Gastrocnemius medialis (tissue), 4 donors: ENCODE measurements around the gene RGS8. TPM values are rescaled to one million over a fixed set of nuclear protein-coding genes. Genes with fewer than 3 reads are reported as not detected.

Experiments
- ATAC-seq, 2 donors: fragments of 150-250 bp; one replicate each; pipeline ENCODE4 v1.9.1; 2016
- DNase-seq, 2 donors: peaks; one replicate each; pipeline ENCODE4 v3.0.0-alpha.2; 2019
- H3K27ac ChIP-seq, 4 donors: fragments of 200-600 bp; sonication (generic); 1 replicate in 1 of 4; 2 replicates in 3 of 4; pipeline ENCODE4 v1.5.1; 2016 to 2018; ENCODE audit warnings: mild to moderate bottlenecking in 2 of 4, moderate library complexity in 1 of 4
- H3K27me3 ChIP-seq, 3 donors: fragments of 200-600 bp; sonication (generic) in 2 of 3; 1 replicate in 1 of 3; 2 replicates in 2 of 3; pipeline versions ENCODE4 v1.5.1 to v1.6.0; 2016 to 2019; ENCODE audit warnings: mild to moderate bottlenecking in 1 of 3, moderate library complexity in 1 of 3
- H3K36me3 ChIP-seq, 2 donors: fragments of 200-600 bp; sonication (generic) in 1 of 2; one replicate each; pipeline ENCODE4 v1.5.1; 2017 to 2018
- H3K4me1 ChIP-seq, 2 donors: fragments of 200-600 bp; sonication (generic) in 1 of 2; one replicate each; pipeline ENCODE4 v1.5.1; 2016 to 2017; ENCODE audit warnings: mild to moderate bottlenecking in 2 of 2
- H3K4me3 ChIP-seq, 4 donors: fragments of 200-600 bp; sonication (generic) in 3 of 4; 1 replicate in 1 of 4; 2 replicates in 3 of 4; pipeline ENCODE4 v1.5.1; 2016 to 2019; ENCODE audit warnings: mild to moderate bottlenecking in 2 of 4
- H3K9me3 ChIP-seq, 3 donors: fragments of 200-600 bp; sonication (generic) in 2 of 3; 1 replicate in 1 of 3; 2 replicates in 2 of 3; pipeline ENCODE4 v1.5.1; 2016 to 2019
- POLR2A ChIP-seq, 2 donors: fragments of 450-650 bp; IDR thresholded peaks; one replicate each; pipeline ENCODE4 v1.6.1; 2017; ENCODE audit warnings: antibody characterized with exemption in 2 of 2, mild to moderate bottlenecking in 2 of 2, moderate library complexity in 2 of 2
- in situ Hi-C, 4 donors: fragments of 200-750 bp; cut with MboI; loops; one replicate each; pipeline versions ENCODE4 v1.15.0 to v1.8.0; 2017; ENCODE audit warnings: low sequenced_read_pairs in 4 of 4
- intact Hi-C: fragments of 100-400 bp; cut with DNase I; formaldehyde crosslinking; loops from one replicate; pipeline ENCODE4 v1.15.1; 2023; ENCODE audit warnings: low total_unique reads
- total RNA-seq, 4 donors: library from RNA; depleted of rRNA; stranded (reverse); fragments of >200 nt; gene quantifications; one replicate each; pipeline versions ENCODE4 v1.1.0 to v1.2.3, GENCODE V29; 2016
- TF ChIP-seq, protein P1 (sequence below), 5 experiments: fragments of 450-650 bp in 3 of 5; fragments of 200-600 bp in 2 of 5; sonication (generic) in 2 of 5; IDR thresholded peaks in 4 of 5; conservative IDR thresholded peaks in 1 of 5; 1 replicate in 4 of 5; 2 replicates in 1 of 5; pipeline ENCODE4 v1.5.1; 2016 to 2019; ENCODE audit warnings: antibody characterized with exemption in 5 of 5, mild to moderate bottlenecking in 3 of 5, moderate library complexity in 3 of 5

RGS8 gene
- total RNA-seq, 4 donors from 2014 or later = not detected

GRCh38 chr1:182637769-182638168 is 46.6 kb downstream of the RGS8 start:
- no peak for DNase-seq
- H3K4me1 ChIP-seq = no peaks in the 10 kb centered on the region
- no peak overlapping the region for H3K27ac ChIP-seq
- ATAC-seq = no peak
- intact Hi-C loops (no loop called here), in situ Hi-C loops (no loop called here)
- no peak overlapping the region for H3K4me3 ChIP-seq
- no peaks in the 10 kb centered on the region for H3K9me3 ChIP-seq
- TF ChIP-seq, protein P1, sequence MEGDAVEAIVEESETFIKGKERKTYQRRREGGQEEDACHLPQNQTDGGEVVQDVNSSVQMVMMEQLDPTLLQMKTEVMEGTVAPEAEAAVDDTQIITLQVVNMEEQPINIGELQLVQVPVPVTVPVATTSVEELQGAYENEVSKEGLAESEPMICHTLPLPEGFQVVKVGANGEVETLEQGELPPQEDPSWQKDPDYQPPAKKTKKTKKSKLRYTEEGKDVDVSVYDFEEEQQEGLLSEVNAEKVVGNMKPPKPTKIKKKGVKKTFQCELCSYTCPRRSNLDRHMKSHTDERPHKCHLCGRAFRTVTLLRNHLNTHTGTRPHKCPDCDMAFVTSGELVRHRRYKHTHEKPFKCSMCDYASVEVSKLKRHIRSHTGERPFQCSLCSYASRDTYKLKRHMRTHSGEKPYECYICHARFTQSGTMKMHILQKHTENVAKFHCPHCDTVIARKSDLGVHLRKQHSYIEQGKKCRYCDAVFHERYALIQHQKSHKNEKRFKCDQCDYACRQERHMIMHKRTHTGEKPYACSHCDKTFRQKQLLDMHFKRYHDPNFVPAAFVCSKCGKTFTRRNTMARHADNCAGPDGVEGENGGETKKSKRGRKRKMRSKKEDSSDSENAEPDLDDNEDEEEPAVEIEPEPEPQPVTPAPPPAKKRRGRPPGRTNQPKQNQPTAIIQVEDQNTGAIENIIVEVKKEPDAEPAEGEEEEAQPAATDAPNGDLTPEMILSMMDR (IDR thresholded peaks at IDR 0.05 in 4 of 5, conservative IDR thresholded peaks at IDR 0.05 in 1 of 5) = no peak
- TF ChIP-seq POLR2A (IDR thresholded peaks at IDR 0.05) = no peak
- H3K27me3 ChIP-seq = no peaks in the 10 kb centered on the region
- no peaks in the 10 kb centered on the region for H3K36me3 ChIP-seq

GRCh38 chr1:182635871-182636270 is 48.5 kb downstream of the RGS8 start:
- no peak overlapping the region for H3K4me3 ChIP-seq
- H3K36me3 ChIP-seq = no peaks in the 10 kb centered on the region
- TF ChIP-seq POLR2A (IDR thresholded peaks at IDR 0.05) = no peak
- TF ChIP-seq, protein P1 (IDR thresholded peaks at IDR 0.05 in 4 of 5, conservative IDR thresholded peaks at IDR 0.05 in 1 of 5) = no peak
- no peaks in the 10 kb centered on the region for H3K4me1 ChIP-seq
- no peaks in the 10 kb centered on the region for H3K27me3 ChIP-seq
- no peak overlapping the region for H3K27ac ChIP-seq
- intact Hi-C loops = no loop called here
- no peaks in the 10 kb centered on the region for H3K9me3 ChIP-seq
- no peak for DNase-seq
- in situ Hi-C loops = no loop called here
- no peak for ATAC-seq

Other genes starting within 250 kb of the RGS8 start
- gene RGSL1, start 234.4 kb downstream of the RGS8 start, total RNA-seq = not detected
- gene RNASEL, start 95.3 kb downstream of the RGS8 start, total RNA-seq = 1 to 10 TPM in 3 of 4 donors, under 1 TPM in 1; 0.51 to 4.4 (median 2.4) TPM
- under 1 TPM in 3 of 4 donors, not detected in 1; 0.41 to 0.98 (median 0.52) TPM for gene RGS16, start 80.2 kb downstream of the RGS8 start, total RNA-seq
- 1 to 10 TPM; 2.7 to 6.5 (median 4.3) TPM for gene NPL, start 105.2 kb upstream of the RGS8 start, total RNA-seq
- 10 to 100 TPM; 37.7 to 58.8 (median 48.4) TPM for gene DHX9, start 154.8 kb upstream of the RGS8 start, total RNA-seq